ENCODE data around the gene MRPL49.

The MRPL49 gene

DNA sequence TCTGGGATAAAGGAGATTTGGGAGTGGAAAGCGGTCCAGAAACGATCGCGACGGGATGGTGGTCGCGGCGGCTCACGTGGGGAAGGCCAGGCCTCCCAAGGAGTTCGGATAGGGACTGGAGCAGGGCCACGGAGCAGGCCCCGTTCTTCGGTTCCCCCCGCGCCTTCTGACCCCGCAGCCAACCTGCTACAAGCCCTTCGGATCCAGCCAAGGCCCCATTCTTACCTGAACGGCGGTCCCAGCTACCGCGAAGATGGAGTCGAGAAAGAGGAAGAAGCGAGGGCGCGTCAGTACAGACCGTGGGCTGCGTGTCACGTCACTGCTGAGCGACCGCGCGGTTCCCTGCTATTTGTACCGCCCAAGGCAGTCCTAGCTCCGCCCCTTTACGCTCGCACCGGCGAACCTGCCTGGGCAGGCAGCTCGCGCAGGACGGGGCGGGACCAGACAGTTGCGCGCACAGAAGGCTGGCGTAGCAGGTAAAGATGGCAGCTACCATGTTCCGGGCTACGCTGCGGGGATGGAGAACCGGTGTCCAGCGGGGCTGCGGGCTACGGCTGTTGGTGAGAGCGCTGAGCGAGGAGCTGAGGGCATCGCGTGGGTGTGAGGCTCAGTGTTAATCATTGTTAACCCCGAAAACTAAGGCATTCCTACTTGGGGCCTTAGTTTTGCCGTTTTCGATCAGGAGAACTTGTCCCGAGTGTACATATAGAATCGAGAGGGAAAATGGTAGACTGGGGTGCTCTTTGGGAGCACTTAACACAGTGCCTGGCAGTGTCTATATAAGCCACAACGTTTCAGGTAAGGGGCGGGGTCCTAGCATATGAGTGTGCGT, at the start of gene MRPL49, which contains the start of gene FAU:
Gene MRPL49 (plus strand): TSS at position 457 of the 832 bp plus-strand sequence. CDS start 26 bp downstream, at position 483.
Gene FAU (minus strand): TSS at position 270 of the 832 bp plus-strand sequence. CDS start 321 bp downstream, outside the sequence.
- peak; percentile 94 for DNase-seq (ENCODE audit: low spot score)

- no peak for DNase-seq (ENCODE audit: low spot score)
Measured at GRCh38 chr11:65072631-65072966, 49.5 kb upstream of the MRPL49 start.

DNA sequence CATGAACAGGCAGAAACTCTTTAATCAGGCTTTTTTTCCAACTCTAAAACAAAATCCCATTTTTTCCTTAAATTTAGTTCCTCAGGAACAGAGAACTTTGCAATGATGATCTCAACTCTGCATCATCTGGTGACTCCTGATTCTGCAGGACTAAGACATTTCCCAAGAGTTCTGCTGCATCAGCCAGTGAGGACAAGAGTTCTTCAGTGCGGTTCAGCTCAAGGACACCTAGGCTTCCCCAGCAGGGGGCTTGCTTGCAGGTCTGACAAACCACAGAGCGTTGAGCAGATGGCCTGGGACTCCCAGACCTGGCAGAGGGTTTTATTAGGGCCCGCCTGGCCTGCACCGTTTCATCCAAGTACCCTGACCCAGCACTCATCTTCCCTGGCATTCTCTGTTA, 44.7 kb upstream of the MRPL49 start:
- no peak for DNase-seq (ENCODE audit: low spot score)

DNA sequence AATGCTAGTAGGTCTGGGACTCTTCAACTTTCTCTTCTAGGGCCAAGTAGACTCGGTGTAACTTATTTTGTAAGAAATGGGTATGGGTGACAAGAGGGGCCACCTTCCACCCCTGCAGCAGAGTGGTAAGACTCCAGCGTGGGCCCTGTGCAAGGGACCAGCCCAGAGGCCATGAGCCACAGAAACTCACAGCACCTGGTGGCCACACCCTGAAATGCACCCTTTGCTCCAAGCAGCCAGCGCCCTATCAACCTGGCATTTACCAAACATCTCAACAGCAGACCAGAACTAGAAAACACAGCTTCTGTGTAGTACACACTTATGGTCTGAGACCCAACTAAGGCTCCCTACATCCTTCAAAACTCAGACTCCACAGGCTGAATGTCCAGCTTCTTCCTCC, 44.0 kb upstream of the MRPL49 start:
- DNase-seq (ENCODE audit: low spot score) = no peak

- no peak for DNase-seq (ENCODE audit: low spot score)
Measured at GRCh38 chr11:65078786-65079342, 43.3 kb upstream of the MRPL49 start.

DNA sequence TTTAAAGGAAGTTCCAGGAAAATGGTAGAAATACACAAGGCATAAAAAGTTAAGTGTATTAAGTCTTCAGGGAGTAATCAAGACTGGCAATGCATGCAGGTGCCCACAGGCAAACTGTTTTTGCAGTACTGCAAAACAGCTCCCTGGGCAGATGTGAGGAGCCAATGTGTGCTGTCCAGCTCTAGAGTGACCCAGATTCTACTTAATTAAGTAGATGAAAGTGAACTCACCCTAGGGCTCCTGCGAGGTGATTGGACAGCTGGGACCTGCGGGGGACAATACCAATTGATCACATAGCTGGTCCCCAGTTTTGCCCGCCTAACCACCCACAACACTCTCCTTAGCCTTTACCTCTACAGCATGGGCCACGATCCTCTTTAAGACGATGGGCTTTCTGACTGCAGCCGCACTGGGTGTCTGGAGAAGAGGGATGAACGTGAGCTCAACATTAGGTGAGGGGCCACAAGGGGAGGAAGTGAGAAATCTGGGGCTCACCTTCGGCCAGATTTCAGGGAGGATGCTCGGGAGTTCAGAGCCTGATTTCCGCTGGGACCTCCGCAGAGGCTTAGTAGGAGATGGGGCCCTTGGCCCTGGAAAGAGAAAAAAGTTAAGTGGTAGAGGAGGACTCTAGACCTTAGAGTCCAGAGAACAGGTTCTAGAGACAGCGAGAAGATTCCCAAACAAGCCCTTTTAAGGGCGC, 38.8 kb upstream of the MRPL49 start:
- DNase-seq (ENCODE audit: low spot score) = no peak

- DNase-seq (ENCODE audit: low spot score) = peak; percentile 94
Measured at GRCh38 chr11:65083834-65084597, 38.1 kb upstream of the MRPL49 start, which contains the start of the genes CDCA5 and ZFPL1. CDCA5 (minus strand) TSS chr11:65084040; CDS start chr11:65083978, 62 bp downstream. ZFPL1 (plus strand) TSS chr11:65084222; CDS start chr11:65084699, 477 bp downstream.

- DNase-seq (ENCODE audit: low spot score) = no peak
Measured at GRCh38 chr11:65084598-65085375, 37.3 kb upstream of the MRPL49 start.

GRCh38 chr11:65085446-65085845, 36.7 kb upstream of the MRPL49 start:
- no peak for DNase-seq (ENCODE audit: low spot score)

GRCh38 chr11:65086809-65087208, 35.3 kb upstream of the MRPL49 start:
- no peak for DNase-seq (ENCODE audit: low spot score)

DNA sequence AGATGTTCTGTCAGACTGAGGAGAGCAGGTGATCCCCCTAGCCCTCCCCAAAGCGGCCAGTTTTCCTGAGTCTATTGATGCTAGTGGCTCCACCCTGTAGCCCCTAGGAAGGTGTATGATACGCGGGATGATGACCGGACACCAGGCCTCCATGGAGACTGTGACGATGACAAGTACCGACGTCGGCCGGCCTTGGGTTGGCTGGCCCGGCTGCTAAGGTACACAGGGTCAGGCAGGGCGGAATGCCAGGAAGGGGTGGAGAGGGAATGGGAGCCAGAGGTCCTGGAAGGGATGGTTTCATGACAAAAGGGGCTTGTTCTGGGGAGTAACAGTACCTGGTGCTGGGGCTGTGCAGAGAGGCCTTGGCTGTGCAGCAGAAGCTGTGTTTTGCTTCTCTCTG, 34.9 kb upstream of the MRPL49 start:
- no peak for DNase-seq (ENCODE audit: low spot score)

- DNase-seq (ENCODE audit: low spot score) = no peak
Measured at GRCh38 chr11:65087827-65088226, 34.3 kb upstream of the MRPL49 start.

DNA sequence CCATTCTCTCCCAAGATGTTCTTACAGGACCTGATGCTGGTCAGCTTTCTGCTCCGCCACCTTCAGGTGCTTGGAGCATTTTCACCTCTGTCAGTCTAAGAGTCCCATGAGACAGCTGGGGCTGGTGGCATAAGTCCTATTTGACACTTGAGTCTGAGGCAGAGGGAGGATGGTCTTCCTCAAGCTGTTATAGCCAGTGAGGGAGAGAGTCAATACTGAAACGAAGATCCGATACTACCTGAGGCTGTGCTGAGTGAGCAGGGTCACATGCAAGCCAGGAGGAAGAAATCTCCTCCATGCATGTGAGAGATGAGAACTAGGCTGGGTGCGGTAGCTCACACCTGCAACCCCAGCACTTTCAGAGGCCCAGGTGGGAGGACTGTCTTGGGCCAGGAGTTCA, 32.5 kb upstream of the MRPL49 start:
- no peak for DNase-seq (ENCODE audit: low spot score)

GRCh38 chr11:65090628-65091027, 31.5 kb upstream of the MRPL49 start:
- DNase-seq (ENCODE audit: low spot score) = peak; percentile 74

- no peak for DNase-seq (ENCODE audit: low spot score)
Measured at GRCh38 chr11:65095427-65095826, 26.7 kb upstream of the MRPL49 start.

DNA sequence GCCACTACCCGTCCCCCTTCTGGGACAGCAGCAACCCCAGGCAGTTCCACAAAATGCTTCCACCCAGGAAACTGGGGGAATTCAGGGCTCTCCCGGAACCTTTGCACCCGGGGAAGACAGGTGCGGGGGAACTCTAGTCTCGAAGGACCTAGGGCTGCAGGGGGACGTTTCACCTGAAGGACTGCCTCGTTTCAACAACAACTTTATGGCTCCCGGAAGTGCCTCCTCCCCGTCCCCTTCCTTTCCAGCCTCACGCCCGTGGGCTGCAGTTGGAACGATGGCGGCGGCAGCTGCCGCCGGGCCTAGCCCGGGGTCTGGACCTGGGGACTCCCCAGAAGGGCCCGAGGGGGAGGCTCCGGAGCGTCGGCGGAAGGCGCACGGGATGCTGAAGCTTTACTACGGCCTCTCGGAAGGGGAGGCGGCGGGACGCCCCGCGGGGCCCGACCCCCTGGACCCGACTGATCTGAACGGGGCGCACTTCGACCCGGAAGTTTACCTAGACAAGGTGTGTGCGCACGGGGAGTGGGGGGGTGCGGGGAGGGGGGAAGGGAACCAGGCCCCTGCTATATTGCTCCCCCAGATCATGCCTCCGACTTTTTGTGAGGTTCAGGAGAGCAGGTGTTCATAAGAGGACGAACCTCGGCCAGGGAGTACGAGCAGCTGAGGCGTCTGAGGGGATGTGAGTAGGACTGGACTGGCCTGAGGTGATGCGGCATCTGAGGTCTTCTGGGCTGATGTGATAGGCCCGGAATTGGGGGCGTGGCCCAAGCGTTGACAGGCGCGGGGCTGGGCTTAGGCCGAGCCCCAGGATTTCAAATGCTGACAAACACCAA, 25.9 kb upstream of the MRPL49 start, which contains the start of gene VPS51:
Gene VPS51 (plus strand): TSS at position 241 of the 833 bp plus-strand sequence. CDS start 37 bp downstream, at position 278.
- peak; percentile 89 for DNase-seq (ENCODE audit: low spot score)

DNA sequence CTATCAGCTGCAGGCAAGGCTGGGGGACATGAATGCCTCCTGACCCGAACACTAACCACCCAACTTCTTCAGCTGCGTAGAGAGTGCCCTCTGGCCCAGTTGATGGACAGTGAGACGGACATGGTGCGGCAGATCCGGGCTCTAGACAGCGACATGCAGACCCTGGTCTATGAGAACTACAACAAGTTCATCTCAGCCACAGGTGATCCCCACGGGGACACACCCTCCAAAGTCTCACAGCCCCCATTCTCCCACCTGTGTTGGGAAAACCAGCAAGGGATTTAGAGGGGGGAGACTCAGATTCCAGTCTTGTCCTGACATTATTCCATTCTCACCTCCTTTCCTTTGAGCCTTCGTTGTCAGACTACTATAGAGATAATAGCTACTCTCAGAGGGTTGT, 25.2 kb upstream of the MRPL49 start:
- no peak for DNase-seq (ENCODE audit: low spot score)

- DNase-seq (ENCODE audit: low spot score) = no peak
Measured at GRCh38 chr11:65100674-65101350, 21.3 kb upstream of the MRPL49 start.
